B cell (primary cell): ENCODE results near the gene C10orf90. TPM values are rescaled to one million over a fixed set of nuclear protein-coding genes. Genes with fewer than 3 reads are reported as not detected.

Experiments used
- ATAC-seq: fragments of 200-7000 bp; cut with Tn5 transposase; one replicate; pipeline ENCODE4 v1.10.0; 2021; ENCODE audit warnings: low read depth, mild to moderate bottlenecking, moderate number of reproducible peaks, moderate library complexity
- CTCF ChIA-PET: fragments of 350-600 bp; sonication (Branson Sonifier 250); formaldehyde crosslinking; loops from one replicate; lab custom pipeline; 2021; ENCODE audit warnings: antibody characterized with exemption, inconsistent platforms; lab: Charles Lee
- POLR2A ChIA-PET: fragments of 350-600 bp; sonication (Branson Sonifier 250); formaldehyde crosslinking; loops from one replicate; lab custom pipeline; 2021; ENCODE audit warnings: antibody characterized with exemption; lab: Charles Lee
- DNase-seq: peaks from one replicate; pipeline ENCODE4 v3.0.0; 2013
- H2AFZ ChIP-seq: 2 replicates; pipeline ENCODE4 v1.6.1; 2012; ENCODE audit warnings: mild to moderate bottlenecking, low read depth, low read length; ENCODE audit not compliant: insufficient read depth, poor library complexity, severe bottlenecking
- H3K27ac ChIP-seq, 2 donors: 1 replicate in 1 of 2; 2 replicates in 1 of 2; pipeline ENCODE4 v1.5.1; 2012 to 2013; ENCODE audit warnings: low read length in 2 of 2, mild to moderate bottlenecking in 2 of 2, moderate library complexity in 1 of 2
- H3K27me3 ChIP-seq, 4 experiments: fragments of 200-600 bp in 1 of 4; sonication (generic) in 1 of 4; replicated peaks in 1 of 4; 1 replicate in 2 of 4; 2 replicates in 2 of 4; pipeline versions ENCODE4 v1.6.1 to v1.7.0; 2013 to 2016; ENCODE audit warnings: low read length in 3 of 4, mild to moderate bottlenecking in 2 of 4, mixed read lengths in 1 of 4, moderate library complexity in 1 of 4; ENCODE audit not compliant: insufficient read depth in 4 of 4, control insufficient read depth in 3 of 4; ENCODE audit errors: control extremely low read depth in 1 of 4
- H3K36me3 ChIP-seq, 2 experiments: replicated peaks in 1 of 2; 1 replicate in 1 of 2; 2 replicates in 1 of 2; pipeline versions ENCODE4 v1.6.1 to v1.7.1; 2013; ENCODE audit warnings: low read length in 1 of 2; ENCODE audit not compliant: insufficient read depth in 2 of 2, control insufficient read depth in 1 of 2; ENCODE audit errors: control extremely low read depth in 1 of 2, extremely low read depth in 1 of 2
- H3K4me1 ChIP-seq, 2 donors: fragments of 200-600 bp in 1 of 2; sonication (generic) in 1 of 2; 1 replicate in 1 of 2; 2 replicates in 1 of 2; pipeline versions ENCODE4 v1.5.1 to v1.6.1; 2013 to 2017; ENCODE audit warnings: low read length in 2 of 2; ENCODE audit not compliant: control insufficient read depth in 2 of 2, insufficient read depth in 2 of 2
- H3K4me2 ChIP-seq: replicated peaks from 2 replicates; pipeline ENCODE3; 2012; ENCODE audit warnings: mild to moderate bottlenecking, low read depth, low read length; ENCODE audit not compliant: poor library complexity, severe bottlenecking
- H3K4me3 ChIP-seq, 5 experiments: fragments of 200-600 bp in 1 of 5; sonication (generic) in 1 of 5; 1 replicate in 3 of 5; 2 replicates in 2 of 5; pipeline versions ENCODE4 v1.5.1 to v1.7.0; 2011 to 2016; ENCODE audit warnings: low read length in 4 of 5, mild to moderate bottlenecking in 4 of 5, low read depth in 2 of 5, control low read depth in 1 of 5, moderate library complexity in 1 of 5; ENCODE audit not compliant: insufficient read depth in 1 of 5; ENCODE audit errors: control extremely low read depth in 1 of 5, extremely low read depth in 1 of 5
- H3K79me2 ChIP-seq: fragments of 200-600 bp; sonication (generic); one replicate; pipeline ENCODE4 v1.6.0; 2016; ENCODE audit warnings: low read length; ENCODE audit not compliant: control insufficient read depth, insufficient read depth
- H3K9ac ChIP-seq: fragments of 200-600 bp; sonication (generic); 2 replicates; pipeline ENCODE4 v1.6.1; 2017; ENCODE audit warnings: mild to moderate bottlenecking, low read length, moderate library complexity
- H3K9me3 ChIP-seq, 3 donors: one replicate each; pipeline versions ENCODE4 v1.6.1 to v1.7.1; 2013; ENCODE audit warnings: low read length in 2 of 3; ENCODE audit not compliant: control insufficient read depth in 2 of 3, insufficient read depth in 1 of 3; ENCODE audit errors: control extremely low read depth in 1 of 3
- H4K20me1 ChIP-seq: 2 replicates; pipeline ENCODE4 v1.6.0; 2012; ENCODE audit warnings: mild to moderate bottlenecking, low read length; ENCODE audit not compliant: insufficient read depth, control insufficient read depth, poor library complexity, severe bottlenecking
- H3K27ac Mint-ChIP-seq: one replicate; pipeline ENCODE4 v1.8.0; 2021; ENCODE audit warnings: mixed read lengths
- H3K27me3 Mint-ChIP-seq: one replicate; pipeline ENCODE4 v1.8.0; 2021; ENCODE audit warnings: mixed read lengths
- H3K4me1 Mint-ChIP-seq: one replicate; pipeline ENCODE4 v1.8.0; 2021; ENCODE audit warnings: mixed read lengths
- H3K4me3 Mint-ChIP-seq: one replicate; pipeline ENCODE4 v1.8.0; 2021; ENCODE audit warnings: mixed read lengths
- H3K9me3 Mint-ChIP-seq: one replicate; pipeline ENCODE4 v1.8.0; 2022; ENCODE audit warnings: mixed read lengths; ENCODE audit not compliant: insufficient read depth
- CTCF ChIP-seq: fragments of 200-600 bp; IDR thresholded peaks from one replicate; pipeline ENCODE4 v1.8.0; 2022; ENCODE audit warnings: antibody characterized with exemption, mild to moderate bottlenecking
- EZH2 ChIP-seq: IDR thresholded peaks from 2 replicates; pipeline ENCODE4 v1.6.1; 2012; ENCODE audit warnings: borderline replicate concordance, low read depth, mild to moderate bottlenecking, moderate library complexity, low read length; ENCODE audit not compliant: insufficient read depth, poor library complexity, severe bottlenecking
- WGBS: methylation state at CpG from one replicate; pipeline ENCODE4 v1.1.5; 2013; ENCODE audit warnings: missing lambda C conversion rate; ENCODE audit not compliant: insufficient coverage; 5-methylcytosine and 5-hydroxymethylcytosine counted together
- intact Hi-C: fragments of 100-400 bp; cut with micrococcal nuclease; formaldehyde crosslinking; loops from one replicate; pipeline ENCODE4 v1.10.0; 2022
- polyA plus RNA-seq: library from polyadenylated mRNA; depleted of rRNA; stranded (reverse); fragments of >200 nt; gene quantifications from 2 replicates; pipeline ENCODE4 v1.2.3, GENCODE V29; 2012
- total RNA-seq, 2 donors: library from RNA; stranded (reverse); fragments of 120-200 nt in 1 of 2; gene quantifications; 1 replicate in 1 of 2; 2 replicates in 1 of 2; pipeline versions ENCODE4 v1.2.3 to v1.2.4, GENCODE V29; 2013 to 2022

Gene C10orf90
- total and polyA plus RNA-seq, 2 donors (not counting 1 experiment from before 2014, with no cell fraction given): not detected

DNA sequence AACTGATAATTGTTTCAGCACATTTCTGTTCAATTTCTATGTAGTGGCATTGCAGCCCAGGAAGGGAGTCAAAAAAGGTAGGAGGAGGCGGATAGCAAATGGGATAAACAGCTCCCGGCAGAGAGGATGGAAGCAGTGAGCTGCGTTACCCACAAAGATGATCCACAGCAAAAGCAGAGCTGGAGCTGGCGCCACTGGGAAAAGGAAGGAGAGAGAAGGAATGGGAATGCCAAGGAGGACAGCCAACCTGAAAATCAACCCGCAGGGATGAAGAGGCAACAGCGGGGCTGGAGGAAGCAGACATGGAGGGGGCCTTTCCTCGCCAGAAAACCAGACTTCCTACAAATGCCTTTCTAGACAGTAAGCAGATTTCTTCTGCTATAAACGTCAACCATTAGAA is 199.5 kb downstream of the C10orf90 start:
- H4K20me1 ChIP-seq: no peaks in the 10 kb centered on the region
- H3K79me2 ChIP-seq: no peaks in the 10 kb centered on the region
- no peak for ATAC-seq
- peaks cover 0 to 4% (median 0%) of the 10 kb centered on the region in 3 donors for H3K9me3 ChIP-seq
- H3K4me3 ChIP-seq: no peak overlapping the region
- H3K9ac ChIP-seq: no peak overlapping the region
- H3K27me3 ChIP-seq: no peaks in the 10 kb centered on the region
- H3K4me2 ChIP-seq: no peak overlapping the region
- Mint-ChIP-seq H3K27ac (no peak overlapping the region), H3K9me3 (no peaks in the 10 kb centered on the region), H3K27me3 (peaks cover 9% of the 10 kb centered on the region), H3K4me1 (no peaks in the 10 kb centered on the region), H3K4me3 (no peak overlapping the region)
- TF ChIP-seq EZH2 (no peak), CTCF (no peak)
- no peak for DNase-seq
- intact Hi-C loops: no loop called here
- no peaks in the 10 kb centered on the region for H3K4me1 ChIP-seq
- H2AFZ ChIP-seq: no peak overlapping the region
- ChIA-PET CTCF (no interaction called here), POLR2A (no interaction called here)
- H3K36me3 ChIP-seq: no peaks in the 10 kb centered on the region
- 82% methylated on average over 5 of the region's 8 CpGs for WGBS
- H3K27ac ChIP-seq: no peak overlapping the region

- no peak for TF ChIP-seq EZH2
- TF ChIP-seq CTCF: no peak
- Mint-ChIP-seq H3K27me3 (peaks cover 9% of the 10 kb centered on the region), H3K4me1 (no peaks in the 10 kb centered on the region), H3K27ac (no peak overlapping the region), H3K9me3 (no peaks in the 10 kb centered on the region), H3K4me3 (no peak overlapping the region)
- Histone ChIP-seq H3K27me3 (no peaks in the 10 kb centered on the region), H3K9me3 (peaks cover 0 to 4% (median 0%) of the 10 kb centered on the region in 3 donors), H4K20me1 (no peaks in the 10 kb centered on the region), H3K4me3 (no peak overlapping the region), H2AFZ (no peak overlapping the region), H3K79me2 (no peaks in the 10 kb centered on the region), H3K27ac (no peak overlapping the region), H3K4me2 (no peak overlapping the region), H3K9ac (no peak overlapping the region), H3K36me3 (no peaks in the 10 kb centered on the region), H3K4me1 (no peaks in the 10 kb centered on the region)
- ATAC-seq: no peak
- WGBS: 90% methylated on average over 5 of the region's 5 CpGs
- POLR2A ChIA-PET: no interaction called here
- no peak for DNase-seq
- intact Hi-C loops: no loop called here
- CTCF ChIA-PET: no interaction called here
Observed at GRCh38 chr10:126469692-126470091, 200.8 kb downstream of the C10orf90 start.
